Measurements from ENCODE around the gene ALG10B. TPM values are rescaled to one million over a fixed set of nuclear protein-coding genes. Genes with fewer than 3 reads are reported as not detected.
"Not testable (repeated sequence)": the region's sequence is repeated elsewhere in the genome, so short reads cannot be mapped to it uniquely, and the experiment has no call there.

ALG10B gene
- total RNA-seq, 2 donors from 2014 or later = 6.3 to 11.6 TPM

- Histone ChIP-seq H3K36me3 (ENCODE audit: control insufficient read depth, insufficient read depth, low read length) (no peaks in the 10 kb centered on the region), H3K9ac (ENCODE audit: extremely low read depth, low read length, poor library complexity, severe bottlenecking) (no peak overlapping the region), H3K4me3 (ENCODE audit: low read length) (no peak overlapping the region), H3K4me1 (ENCODE audit: control insufficient read depth, insufficient read depth, low read length) (no peaks in the 10 kb centered on the region), H3K27ac (ENCODE audit: low read depth, low read length) (no peak overlapping the region), H3K27me3 (ENCODE audit: control insufficient read depth, insufficient read depth, low read length, poor library complexity, severe bottlenecking) (no peaks in the 10 kb centered on the region), H3K9me3 (ENCODE audit: control insufficient read depth, low read length) (no peaks in the 10 kb centered on the region)
- TF ChIP-seq, protein P1, sequence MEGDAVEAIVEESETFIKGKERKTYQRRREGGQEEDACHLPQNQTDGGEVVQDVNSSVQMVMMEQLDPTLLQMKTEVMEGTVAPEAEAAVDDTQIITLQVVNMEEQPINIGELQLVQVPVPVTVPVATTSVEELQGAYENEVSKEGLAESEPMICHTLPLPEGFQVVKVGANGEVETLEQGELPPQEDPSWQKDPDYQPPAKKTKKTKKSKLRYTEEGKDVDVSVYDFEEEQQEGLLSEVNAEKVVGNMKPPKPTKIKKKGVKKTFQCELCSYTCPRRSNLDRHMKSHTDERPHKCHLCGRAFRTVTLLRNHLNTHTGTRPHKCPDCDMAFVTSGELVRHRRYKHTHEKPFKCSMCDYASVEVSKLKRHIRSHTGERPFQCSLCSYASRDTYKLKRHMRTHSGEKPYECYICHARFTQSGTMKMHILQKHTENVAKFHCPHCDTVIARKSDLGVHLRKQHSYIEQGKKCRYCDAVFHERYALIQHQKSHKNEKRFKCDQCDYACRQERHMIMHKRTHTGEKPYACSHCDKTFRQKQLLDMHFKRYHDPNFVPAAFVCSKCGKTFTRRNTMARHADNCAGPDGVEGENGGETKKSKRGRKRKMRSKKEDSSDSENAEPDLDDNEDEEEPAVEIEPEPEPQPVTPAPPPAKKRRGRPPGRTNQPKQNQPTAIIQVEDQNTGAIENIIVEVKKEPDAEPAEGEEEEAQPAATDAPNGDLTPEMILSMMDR (conservative IDR thresholded peaks at IDR 0.05) = no peak
- 92 to 100% methylated on average over 1 to 3 of the region's 3 CpGs for WGBS, 2 experiments (ENCODE audit: insufficient coverage in 1 of 2, insufficient read length in 1 of 2)
- peaks cover 4% of the 10 kb centered on the region for H3K36me3 Mint-ChIP-seq (ENCODE audit: low read depth)
- H3K9me3 Mint-ChIP-seq = peaks cover 19% of the 10 kb centered on the region
- no peak overlapping the region for H3K27ac Mint-ChIP-seq
- H3K27me3 Mint-ChIP-seq (ENCODE audit: insufficient read depth) = no peaks in the 10 kb centered on the region
- no peak for DNase-seq
- no peak overlapping the region for H3K4me3 Mint-ChIP-seq
- H3K4me1 Mint-ChIP-seq = no peaks in the 10 kb centered on the region
Observed at GRCh38 chr12:38327356-38327755, 10.8 kb downstream of the ALG10B start.

DNA sequence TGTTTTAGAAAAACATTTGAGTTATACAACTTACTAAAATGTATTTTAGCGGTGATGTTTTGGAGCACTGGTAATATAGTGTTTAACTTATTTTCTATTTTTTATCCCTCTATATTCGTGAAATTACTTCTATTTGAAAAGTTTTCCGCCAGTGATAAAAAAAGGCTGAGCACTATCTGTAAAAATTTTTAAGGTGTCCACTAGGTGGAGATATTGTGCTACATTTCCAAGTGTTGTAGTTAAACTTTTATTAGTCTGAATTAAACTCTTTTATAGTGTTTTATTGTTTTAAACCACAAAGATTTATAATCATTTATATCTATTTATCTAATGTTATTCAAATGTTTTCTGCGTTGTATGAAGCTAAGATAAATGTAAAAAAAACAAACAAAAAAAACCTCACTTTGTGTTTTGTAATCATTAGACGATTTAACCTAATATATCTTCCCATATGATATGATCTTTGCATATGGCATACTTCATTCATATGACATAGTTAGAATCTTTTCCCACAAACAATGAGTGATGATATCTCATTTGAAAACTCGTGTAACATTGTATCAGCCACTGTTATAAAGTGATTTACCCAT lies 11.8 kb downstream of the ALG10B start:
- Histone ChIP-seq H3K4me3 (ENCODE audit: low read length) (no peak overlapping the region), H3K4me1 (ENCODE audit: control insufficient read depth, insufficient read depth, low read length) (no peaks in the 10 kb centered on the region), H3K36me3 (ENCODE audit: control insufficient read depth, insufficient read depth, low read length) (no peaks in the 10 kb centered on the region), H3K27ac (ENCODE audit: low read depth, low read length) (no peak overlapping the region), H3K9ac (ENCODE audit: extremely low read depth, low read length, poor library complexity, severe bottlenecking) (no peak overlapping the region), H3K9me3 (ENCODE audit: control insufficient read depth, low read length) (no peaks in the 10 kb centered on the region), H3K27me3 (ENCODE audit: control insufficient read depth, insufficient read depth, low read length, poor library complexity, severe bottlenecking) (no peaks in the 10 kb centered on the region)
- DNase-seq = no peak
- peaks cover 4% of the 10 kb centered on the region for H3K36me3 Mint-ChIP-seq (ENCODE audit: low read depth)
- no peaks in the 10 kb centered on the region for H3K4me1 Mint-ChIP-seq
- TF ChIP-seq, protein P1 (conservative IDR thresholded peaks at IDR 0.05) = peak; percentile 87
- peaks cover 24% of the 10 kb centered on the region for H3K9me3 Mint-ChIP-seq
- H3K27ac Mint-ChIP-seq = no peak overlapping the region
- 45% methylated on average over 2 of the region's 6 CpGs; no CpG with 5 or more reads in 1 of the 2 experiments for WGBS, 2 experiments (ENCODE audit: insufficient coverage in 1 of 2, insufficient read length in 1 of 2)
- H3K27me3 Mint-ChIP-seq (ENCODE audit: insufficient read depth) = no peaks in the 10 kb centered on the region
- no peak overlapping the region for H3K4me3 Mint-ChIP-seq

DNA sequence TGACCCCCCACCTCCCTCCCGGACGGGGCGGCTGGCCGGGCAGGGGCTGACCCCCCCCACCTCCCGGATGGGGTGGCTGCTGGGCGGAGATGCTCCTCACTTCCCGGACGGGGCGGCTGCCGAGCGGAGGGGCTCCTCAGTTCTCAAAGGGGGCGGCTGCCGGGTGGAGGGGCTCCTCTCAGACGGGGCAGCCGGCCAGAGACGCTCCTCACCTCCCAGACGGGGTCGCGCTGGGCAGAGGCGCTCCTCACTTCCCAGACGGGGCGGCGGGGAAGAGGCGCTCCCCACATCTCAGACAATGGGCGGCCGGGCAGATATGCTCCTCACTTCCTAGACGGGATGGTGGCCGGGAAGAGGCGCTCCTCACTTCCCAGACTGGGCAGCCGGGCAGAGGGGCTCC lies 13.8 kb downstream of the ALG10B start:
- not testable (repeated sequence) for H3K4me1 ChIP-seq (ENCODE audit: control insufficient read depth, insufficient read depth, low read length); DNase-seq; H3K27me3 ChIP-seq (ENCODE audit: control insufficient read depth, insufficient read depth, low read length, poor library complexity, severe bottlenecking); H3K4me3 ChIP-seq (ENCODE audit: low read length); H3K36me3 Mint-ChIP-seq (ENCODE audit: low read depth); H3K27ac Mint-ChIP-seq; H3K4me1 Mint-ChIP-seq; H3K4me3 Mint-ChIP-seq; H3K27me3 Mint-ChIP-seq (ENCODE audit: insufficient read depth); H3K27ac ChIP-seq (ENCODE audit: low read depth, low read length); H3K9ac ChIP-seq (ENCODE audit: extremely low read depth, low read length, poor library complexity, severe bottlenecking); H3K9me3 ChIP-seq (ENCODE audit: control insufficient read depth, low read length); H3K36me3 ChIP-seq (ENCODE audit: control insufficient read depth, insufficient read depth, low read length)
- H3K9me3 Mint-ChIP-seq = peaks cover 24% of the 10 kb centered on the region
- 90 to 92% methylated on average over 16 to 24 of the region's 30 CpGs for WGBS, 2 experiments (ENCODE audit: insufficient coverage in 1 of 2, insufficient read length in 1 of 2)

DNA sequence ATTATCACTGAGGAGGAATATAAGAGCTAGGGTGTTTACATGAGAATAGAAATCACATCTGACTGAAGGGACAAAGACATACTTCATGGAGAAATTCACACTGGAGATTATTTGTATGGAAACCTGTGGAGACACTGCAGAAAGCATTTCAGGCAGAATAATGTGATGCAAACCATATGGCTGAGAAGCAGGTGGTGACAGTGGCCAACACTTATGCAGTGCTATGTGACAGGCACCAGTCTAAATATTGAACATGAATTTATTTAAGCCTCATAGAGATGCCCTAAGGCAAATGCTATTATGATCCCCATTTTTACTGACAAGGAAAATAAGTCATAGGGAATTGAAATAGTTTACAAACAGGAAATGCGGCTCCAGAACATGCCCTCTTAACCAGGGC lies 16.2 kb downstream of the ALG10B start:
- no peak for DNase-seq
- H3K9me3 Mint-ChIP-seq = peaks cover 24% of the 10 kb centered on the region
- H3K27ac ChIP-seq (ENCODE audit: low read depth, low read length) = no peak overlapping the region
- TF ChIP-seq, protein P1 (conservative IDR thresholded peaks at IDR 0.05) = no peak
- no peak overlapping the region for H3K27ac Mint-ChIP-seq
- H3K4me1 ChIP-seq (ENCODE audit: control insufficient read depth, insufficient read depth, low read length) = no peaks in the 10 kb centered on the region
- H3K36me3 ChIP-seq (ENCODE audit: control insufficient read depth, insufficient read depth, low read length) = no peaks in the 10 kb centered on the region
- H3K9ac ChIP-seq (ENCODE audit: extremely low read depth, low read length, poor library complexity, severe bottlenecking) = no peak overlapping the region
- H3K4me3 Mint-ChIP-seq = no peak overlapping the region
- no peaks in the 10 kb centered on the region for H3K27me3 ChIP-seq (ENCODE audit: control insufficient read depth, insufficient read depth, low read length, poor library complexity, severe bottlenecking)
- 94% methylated on average over 1 of the region's 1 CpG; no CpG with 5 or more reads in 1 of the 2 experiments for WGBS, 2 experiments (ENCODE audit: insufficient coverage in 1 of 2, insufficient read length in 1 of 2)
- H3K27me3 Mint-ChIP-seq (ENCODE audit: insufficient read depth) = no peaks in the 10 kb centered on the region
- H3K36me3 Mint-ChIP-seq (ENCODE audit: low read depth) = peaks cover 4% of the 10 kb centered on the region
- no peak overlapping the region for H3K4me3 ChIP-seq (ENCODE audit: low read length)
- H3K9me3 ChIP-seq (ENCODE audit: control insufficient read depth, low read length) = no peaks in the 10 kb centered on the region
- H3K4me1 Mint-ChIP-seq = no peaks in the 10 kb centered on the region
